OCI-LY1 (cell line): ENCODE measurements around the gene TENM4.

Experiments
- H2AFZ ChIP-seq: fragments of 200-600 bp; sonication (generic), shearing (Covaris generic); 2 replicates; pipeline ENCODE4 v1.6.0; 2014; ENCODE audit warnings: antibody characterized with exemption, mild to moderate bottlenecking, low read length
- H3F3A ChIP-seq: fragments of 200-600 bp; sonication (generic), shearing (Covaris generic); 2 replicates; pipeline ENCODE4 v1.6.0; 2014; ENCODE audit warnings: mild to moderate bottlenecking, antibody characterized with exemption, low read length, moderate library complexity; ENCODE audit not compliant: insufficient read depth
- H3K27ac ChIP-seq: fragments of 200-600 bp; sonication (generic); 2 replicates; pipeline ENCODE4 v1.5.1; 2014; ENCODE audit warnings: low read length, mixed run types, mild to moderate bottlenecking, low read depth; ENCODE audit not compliant: poor library complexity, severe bottlenecking
- H3K27me3 ChIP-seq: fragments of 200-600 bp; sonication (generic); 2 replicates; pipeline ENCODE4 v1.6.0; 2014; ENCODE audit warnings: antibody characterized with exemption, mild to moderate bottlenecking, low read length, moderate library complexity; ENCODE audit not compliant: insufficient read depth
- H3K36me3 ChIP-seq: fragments of 200-600 bp; sonication (generic); 2 replicates; pipeline ENCODE4 v1.6.1; 2014; ENCODE audit warnings: mild to moderate bottlenecking, antibody characterized with exemption, low read length, moderate library complexity, mixed read lengths; ENCODE audit not compliant: insufficient read depth
- H3K4me1 ChIP-seq: fragments of 200-600 bp; sonication (generic); 2 replicates; pipeline ENCODE4 v1.5.1; 2014; ENCODE audit warnings: mild to moderate bottlenecking, low read length, moderate library complexity; ENCODE audit not compliant: insufficient read depth, severe bottlenecking
- H3K4me2 ChIP-seq: fragments of 200-600 bp; sonication (generic), shearing (Covaris generic); 2 replicates; pipeline ENCODE4 v1.6.1; 2014; ENCODE audit warnings: low read length
- H3K4me3 ChIP-seq: fragments of 200-600 bp; sonication (generic); 2 replicates; pipeline ENCODE4 v1.5.1; 2014; ENCODE audit warnings: low read length, low read depth, mild to moderate bottlenecking, mixed read lengths; ENCODE audit not compliant: poor library complexity, severe bottlenecking
- H3K79me2 ChIP-seq: fragments of 200-600 bp; shearing (Covaris generic); 2 replicates; pipeline ENCODE4 v1.6.1; 2016; ENCODE audit warnings: mixed run types, low read length, mixed read lengths; ENCODE audit not compliant: insufficient read depth
- H3K9ac ChIP-seq: fragments of 200-600 bp; sonication (generic), shearing (Covaris generic); 2 replicates; pipeline ENCODE4 v1.6.1; 2014; ENCODE audit warnings: mild to moderate bottlenecking, low read length, mixed read lengths
- H3K9me2 ChIP-seq: fragments of 200-600 bp; sonication (generic), shearing (Covaris generic); 2 replicates; pipeline ENCODE4 v1.6.1; 2014; ENCODE audit warnings: low read depth, mild to moderate bottlenecking, low read length, mixed read lengths
- H3K9me3 ChIP-seq: fragments of 200-600 bp; shearing (Covaris generic); 2 replicates; pipeline ENCODE4 v1.6.1; 2014; ENCODE audit warnings: low read length, mixed read lengths
- H4K20me1 ChIP-seq: fragments of 200-600 bp; sonication (generic), shearing (Covaris generic); 2 replicates; pipeline ENCODE4 v1.6.0; 2016; ENCODE audit warnings: mild to moderate bottlenecking, low read length; ENCODE audit not compliant: insufficient read depth
- EZH2 ChIP-seq: fragments of 200-600 bp; sonication (generic), shearing (Covaris generic); IDR thresholded peaks from 2 replicates; pipeline ENCODE4 v1.8.0; 2017; ENCODE audit warnings: borderline replicate concordance, mixed run types, mild to moderate bottlenecking, antibody characterized with exemption, low read length, moderate library complexity, mixed read lengths
- TF ChIP-seq, protein P1 (sequence below): fragments of 200-600 bp; sonication (generic), shearing (Covaris generic); IDR thresholded peaks from 2 replicates; pipeline ENCODE4 v1.5.1; 2017; ENCODE audit warnings: mild to moderate bottlenecking, antibody characterized with exemption, low read length, moderate library complexity, mixed read lengths

TENM4 gene

DNA sequence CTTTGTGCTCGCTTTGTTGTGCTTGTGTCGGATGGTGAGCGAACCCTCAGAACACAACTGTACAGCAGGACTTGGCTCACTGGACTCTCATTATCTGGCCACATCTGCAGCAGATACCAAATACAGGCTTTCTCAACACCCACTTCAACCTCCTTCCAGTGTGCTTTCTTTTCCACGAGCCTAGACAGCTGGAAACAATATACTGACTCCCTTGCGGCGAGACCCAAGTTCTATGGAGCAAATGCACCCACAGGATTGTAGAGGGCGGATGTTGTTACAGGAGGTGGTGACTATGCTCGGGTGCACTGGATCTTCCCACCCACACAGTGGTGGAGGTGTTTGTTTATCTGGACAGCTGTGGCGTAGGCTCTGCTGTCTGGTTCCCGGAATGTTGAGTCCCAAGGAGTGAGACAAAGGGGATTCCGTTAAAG, 204.3 kb downstream of the TENM4 start:
- H3K9me3 ChIP-seq, result no peaks in the 10 kb centered on the region
- no peaks in the 10 kb centered on the region for H3K79me2 ChIP-seq
- no peaks in the 10 kb centered on the region for H3F3A ChIP-seq
- H3K27ac ChIP-seq, result no peak overlapping the region
- no peaks in the 10 kb centered on the region for H3K36me3 ChIP-seq
- no peak overlapping the region for H3K4me3 ChIP-seq
- H2AFZ ChIP-seq, result no peak overlapping the region
- no peaks in the 10 kb centered on the region; the same call in 1 of the 2 replicates for H3K27me3 ChIP-seq
- H4K20me1 ChIP-seq, result no peaks in the 10 kb centered on the region
- no peak overlapping the region for H3K4me2 ChIP-seq
- no peak for TF ChIP-seq EZH2
- TF ChIP-seq, protein P1, sequence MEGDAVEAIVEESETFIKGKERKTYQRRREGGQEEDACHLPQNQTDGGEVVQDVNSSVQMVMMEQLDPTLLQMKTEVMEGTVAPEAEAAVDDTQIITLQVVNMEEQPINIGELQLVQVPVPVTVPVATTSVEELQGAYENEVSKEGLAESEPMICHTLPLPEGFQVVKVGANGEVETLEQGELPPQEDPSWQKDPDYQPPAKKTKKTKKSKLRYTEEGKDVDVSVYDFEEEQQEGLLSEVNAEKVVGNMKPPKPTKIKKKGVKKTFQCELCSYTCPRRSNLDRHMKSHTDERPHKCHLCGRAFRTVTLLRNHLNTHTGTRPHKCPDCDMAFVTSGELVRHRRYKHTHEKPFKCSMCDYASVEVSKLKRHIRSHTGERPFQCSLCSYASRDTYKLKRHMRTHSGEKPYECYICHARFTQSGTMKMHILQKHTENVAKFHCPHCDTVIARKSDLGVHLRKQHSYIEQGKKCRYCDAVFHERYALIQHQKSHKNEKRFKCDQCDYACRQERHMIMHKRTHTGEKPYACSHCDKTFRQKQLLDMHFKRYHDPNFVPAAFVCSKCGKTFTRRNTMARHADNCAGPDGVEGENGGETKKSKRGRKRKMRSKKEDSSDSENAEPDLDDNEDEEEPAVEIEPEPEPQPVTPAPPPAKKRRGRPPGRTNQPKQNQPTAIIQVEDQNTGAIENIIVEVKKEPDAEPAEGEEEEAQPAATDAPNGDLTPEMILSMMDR, result no peak
- no peaks in the 10 kb centered on the region for H3K4me1 ChIP-seq
- no peaks in the 10 kb centered on the region for H3K9me2 ChIP-seq
- no peak overlapping the region for H3K9ac ChIP-seq

DNA sequence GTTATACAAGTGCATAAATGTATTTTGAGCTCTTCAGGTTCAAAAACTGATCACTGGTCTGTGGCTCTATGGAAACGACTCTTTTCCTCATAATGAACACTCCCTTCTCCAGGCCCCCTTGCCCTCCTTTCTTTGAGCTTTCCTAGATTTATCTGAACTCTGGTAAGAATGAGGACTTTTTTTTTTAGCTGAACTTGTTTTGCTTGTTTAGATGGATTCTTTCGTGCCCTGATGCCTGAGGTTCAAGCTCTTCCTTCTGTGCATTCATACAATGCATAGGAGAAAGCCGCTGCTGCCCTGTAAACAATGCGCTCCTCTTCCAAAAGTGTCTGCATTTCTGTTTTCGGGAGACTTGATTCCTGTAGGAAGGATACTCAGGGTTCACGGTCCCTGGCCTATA, 205.1 kb downstream of the TENM4 start:
- Histone ChIP-seq H3K27me3 (no peaks in the 10 kb centered on the region; the same call in 1 of the 2 replicates), H3K9me2 (no peaks in the 10 kb centered on the region), H3K9me3 (no peaks in the 10 kb centered on the region), H4K20me1 (no peaks in the 10 kb centered on the region), H3K79me2 (no peaks in the 10 kb centered on the region), H3K4me3 (no peak overlapping the region), H3K9ac (no peak overlapping the region), H3K4me1 (no peaks in the 10 kb centered on the region), H3F3A (no peaks in the 10 kb centered on the region), H3K4me2 (no peak overlapping the region), H2AFZ (no peak overlapping the region), H3K27ac (no peak overlapping the region), H3K36me3 (no peaks in the 10 kb centered on the region)
- TF ChIP-seq, protein P1, result no peak
- TF ChIP-seq EZH2, result no peak

DNA sequence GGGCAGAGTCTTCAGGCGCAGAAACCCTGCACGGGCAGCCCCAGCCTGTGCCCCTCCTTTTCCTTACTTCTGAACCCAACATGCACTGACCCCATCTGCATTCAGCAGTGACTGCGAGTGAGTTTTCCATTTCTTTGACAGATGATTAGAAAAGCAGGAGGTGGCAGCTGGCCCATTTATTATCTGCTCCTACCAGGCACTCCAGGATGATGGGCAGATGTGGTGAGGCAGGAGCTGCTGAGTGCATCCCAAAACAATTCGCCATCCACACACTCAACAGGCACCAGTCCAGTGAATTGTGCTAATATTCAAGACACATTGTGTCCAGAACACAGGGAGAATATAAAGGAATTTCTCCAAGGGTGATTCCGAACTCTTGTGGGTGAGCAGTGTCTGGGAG, 208.5 kb downstream of the TENM4 start:
- Histone ChIP-seq H3K9me2 (no peaks in the 10 kb centered on the region), H3K9me3 (no peaks in the 10 kb centered on the region), H3K4me3 (no peak overlapping the region), H3K27ac (no peak overlapping the region), H3K27me3 (no peaks in the 10 kb centered on the region), H3K4me2 (no peak overlapping the region), H3F3A (no peaks in the 10 kb centered on the region), H3K4me1 (no peaks in the 10 kb centered on the region), H2AFZ (no peak overlapping the region), H3K9ac (no peak overlapping the region), H4K20me1 (no peaks in the 10 kb centered on the region), H3K36me3 (no peaks in the 10 kb centered on the region), H3K79me2 (no peaks in the 10 kb centered on the region)
- no peak for TF ChIP-seq EZH2
- TF ChIP-seq, protein P1, result no peak
